ENCODE measurements around the gene CWC27.
A peak's percentile ranks its signal among the peaks of the same experiment; 100 is the strongest.

CWC27 gene

GRCh38 chr5:64749385-64749784 lies 19.3 kb upstream of the CWC27 start:
- TF ChIP-seq ZFX (IDR thresholded peaks at IDR 0.05; ENCODE audit: borderline replicate concordance) = no peak
- TF ChIP-seq, protein P1, sequence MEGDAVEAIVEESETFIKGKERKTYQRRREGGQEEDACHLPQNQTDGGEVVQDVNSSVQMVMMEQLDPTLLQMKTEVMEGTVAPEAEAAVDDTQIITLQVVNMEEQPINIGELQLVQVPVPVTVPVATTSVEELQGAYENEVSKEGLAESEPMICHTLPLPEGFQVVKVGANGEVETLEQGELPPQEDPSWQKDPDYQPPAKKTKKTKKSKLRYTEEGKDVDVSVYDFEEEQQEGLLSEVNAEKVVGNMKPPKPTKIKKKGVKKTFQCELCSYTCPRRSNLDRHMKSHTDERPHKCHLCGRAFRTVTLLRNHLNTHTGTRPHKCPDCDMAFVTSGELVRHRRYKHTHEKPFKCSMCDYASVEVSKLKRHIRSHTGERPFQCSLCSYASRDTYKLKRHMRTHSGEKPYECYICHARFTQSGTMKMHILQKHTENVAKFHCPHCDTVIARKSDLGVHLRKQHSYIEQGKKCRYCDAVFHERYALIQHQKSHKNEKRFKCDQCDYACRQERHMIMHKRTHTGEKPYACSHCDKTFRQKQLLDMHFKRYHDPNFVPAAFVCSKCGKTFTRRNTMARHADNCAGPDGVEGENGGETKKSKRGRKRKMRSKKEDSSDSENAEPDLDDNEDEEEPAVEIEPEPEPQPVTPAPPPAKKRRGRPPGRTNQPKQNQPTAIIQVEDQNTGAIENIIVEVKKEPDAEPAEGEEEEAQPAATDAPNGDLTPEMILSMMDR (IDR thresholded peaks at IDR 0.05) = no peak
- H3K27ac ChIP-seq = no peak overlapping the region

DNA sequence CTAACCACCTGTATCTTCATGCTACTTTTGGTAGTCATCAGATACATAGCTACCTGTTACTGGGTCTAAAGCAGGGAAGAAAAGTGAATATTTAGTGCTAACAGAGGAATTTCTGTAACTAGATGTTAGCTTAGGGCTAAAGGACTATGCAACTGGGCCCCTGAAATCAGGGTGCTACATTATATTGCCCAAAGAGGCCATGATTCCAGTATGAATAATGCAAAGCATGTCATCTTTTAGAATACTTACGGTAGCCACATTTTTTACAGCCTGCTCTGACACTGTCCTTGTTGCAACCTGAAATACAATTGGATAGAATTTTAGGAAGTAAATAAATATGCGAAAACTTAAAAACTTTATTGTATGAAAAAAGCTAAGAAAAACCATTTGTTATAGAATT lies 14.7 kb upstream of the CWC27 start:
- TF ChIP-seq, protein P1 (IDR thresholded peaks at IDR 0.05) = no peak
- TF ChIP-seq ZFX (IDR thresholded peaks at IDR 0.05; ENCODE audit: borderline replicate concordance) = no peak
- H3K27ac ChIP-seq = peak overlapping the region; percentile 83

DNA sequence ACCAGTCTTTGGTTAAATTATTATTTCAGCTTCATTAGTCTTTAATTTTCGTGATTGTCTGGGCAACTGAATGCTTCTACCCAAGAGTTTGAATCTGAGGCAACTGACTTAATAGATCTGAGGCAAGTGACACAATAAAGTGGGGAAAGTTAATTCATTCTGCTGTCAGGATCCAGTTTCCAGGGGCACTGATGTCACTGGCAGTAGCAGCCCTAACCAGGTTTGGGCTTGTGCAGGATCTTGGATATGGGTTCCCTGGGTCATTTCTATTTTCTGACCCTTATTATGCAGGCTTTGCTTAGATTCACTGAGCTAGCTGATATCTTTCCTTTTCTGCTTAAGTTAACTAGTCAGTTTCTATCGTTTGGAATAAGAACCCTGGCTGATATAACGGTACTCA lies 9.8 kb upstream of the CWC27 start:
- TF ChIP-seq, protein P1 (IDR thresholded peaks at IDR 0.05) = no peak
- no peak overlapping the region for H3K27ac ChIP-seq

DNA sequence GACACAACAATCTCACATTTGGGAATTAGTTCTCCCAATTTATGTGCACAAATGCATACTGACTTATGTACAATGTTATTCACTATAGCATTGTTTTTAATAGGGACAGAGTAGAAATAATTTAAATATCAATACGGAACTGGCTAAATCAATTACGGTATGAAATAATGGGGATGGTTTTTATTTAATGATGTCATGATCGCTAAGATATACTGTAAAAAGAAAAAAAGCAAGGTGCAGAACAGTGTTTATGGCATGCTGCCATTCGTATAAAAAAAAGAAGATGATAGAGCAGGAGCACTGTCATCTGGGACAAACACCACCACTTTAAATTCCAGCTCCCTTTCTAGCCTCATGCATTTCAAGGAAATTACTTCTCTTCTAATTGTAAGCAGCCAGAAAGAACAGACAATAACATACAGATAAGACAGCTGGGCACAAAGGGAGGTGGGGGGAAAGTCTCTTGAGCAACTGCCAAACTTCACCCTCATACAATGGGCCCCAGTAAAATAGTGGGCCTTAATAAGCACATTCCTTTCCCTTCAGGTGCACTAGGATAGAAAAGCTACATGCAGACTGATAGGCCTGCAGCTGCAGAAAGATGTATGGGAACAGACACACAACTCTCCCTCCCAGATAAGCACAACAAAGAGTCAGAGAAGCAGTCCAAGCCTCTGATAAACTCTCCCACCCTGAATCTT lies 8.6 kb upstream of the CWC27 start:
- TF ChIP-seq ZFX (IDR thresholded peaks at IDR 0.05; ENCODE audit: borderline replicate concordance) = no peak
- TF ChIP-seq, protein P1 (IDR thresholded peaks at IDR 0.05) = no peak
- H3K27ac ChIP-seq = no peak overlapping the region

DNA sequence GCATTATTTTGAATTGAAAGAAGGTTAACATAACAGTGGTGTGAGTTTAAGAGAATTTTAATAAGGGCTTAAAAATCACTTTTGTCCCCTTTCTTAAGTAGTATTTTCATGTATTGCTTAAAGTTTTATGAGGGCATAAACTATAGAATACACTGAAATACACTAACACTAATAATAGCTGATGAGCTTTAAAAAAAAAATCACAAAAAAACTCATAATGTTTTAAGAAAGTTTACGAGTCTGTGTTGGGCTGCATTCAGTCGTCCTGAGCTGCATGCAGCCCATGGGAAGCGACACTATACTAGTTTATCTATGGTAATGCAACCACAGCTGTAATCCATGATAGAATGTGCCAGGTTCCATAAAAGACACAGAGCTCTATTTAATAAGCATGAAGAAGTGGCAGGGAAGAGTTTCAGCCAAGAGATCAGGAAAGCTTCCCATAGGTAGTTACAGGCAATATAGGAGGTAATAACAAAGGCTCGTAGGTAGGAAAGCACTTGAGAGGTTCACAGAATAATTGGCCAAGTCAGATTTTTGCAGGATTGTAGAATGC lies 4.7 kb upstream of the CWC27 start:
- TF ChIP-seq, protein P1 (IDR thresholded peaks at IDR 0.05) = no peak
- no peak for TF ChIP-seq ZFX (IDR thresholded peaks at IDR 0.05; ENCODE audit: borderline replicate concordance)
- H3K27ac ChIP-seq = no peak overlapping the region

GRCh38 chr5:64765804-64766504 lies 2.8 kb upstream of the CWC27 start:
- no peak overlapping the region for H3K27ac ChIP-seq
- TF ChIP-seq, protein P1 (IDR thresholded peaks at IDR 0.05) = no peak
- TF ChIP-seq ZFX (IDR thresholded peaks at IDR 0.05; ENCODE audit: borderline replicate concordance) = no peak

- H3K27ac ChIP-seq = no peak overlapping the region
- TF ChIP-seq ZFX (IDR thresholded peaks at IDR 0.05; ENCODE audit: borderline replicate concordance) = no peak
- TF ChIP-seq, protein P1 (IDR thresholded peaks at IDR 0.05) = no peak
Observed at GRCh38 chr5:64766941-64767340, 1.8 kb upstream of the CWC27 start.
